Measurements from ENCODE around the gene MRM3.

MRM3 gene

DNA sequence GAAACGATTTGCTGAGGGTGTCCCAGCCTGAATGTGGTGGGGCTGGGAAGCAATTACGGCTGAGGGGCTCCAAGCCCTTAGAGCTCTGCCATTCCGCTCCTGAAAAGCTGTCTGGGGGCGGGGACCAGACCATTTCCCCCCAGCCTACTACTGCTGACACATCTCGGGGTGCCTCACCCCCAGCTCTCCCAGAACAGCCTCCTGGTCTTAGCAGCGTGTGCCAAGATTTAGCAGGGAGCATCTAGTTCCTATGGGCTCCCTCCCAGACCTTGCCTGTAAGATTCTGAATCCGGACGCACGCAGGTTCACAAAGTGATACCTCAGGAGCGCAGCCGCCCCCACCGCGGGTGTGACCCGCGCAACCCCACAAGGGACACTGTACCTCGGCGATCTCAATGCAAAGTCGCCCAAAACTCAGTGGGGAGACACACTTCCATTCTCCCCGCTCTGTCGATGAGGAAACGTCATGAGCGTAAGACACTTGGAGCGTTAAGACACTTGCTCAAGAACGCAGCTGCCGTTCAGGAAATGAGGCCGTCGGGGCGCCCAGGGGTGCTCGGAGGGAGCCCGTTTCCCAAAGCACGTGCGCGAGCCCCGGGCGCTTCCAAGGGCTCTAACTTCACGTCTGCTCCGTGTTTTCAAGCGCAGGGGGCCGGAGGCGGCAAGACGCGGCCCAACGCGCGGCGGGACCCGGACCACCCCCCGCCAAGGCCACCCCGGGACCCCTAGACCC is 30.7 kb upstream of the MRM3 start (continued):
- TF ChIP-seq ZNF37A (tag by site-specific recombination; IDR thresholded peaks at IDR 0.05) (no peak), ZNF341 (tag by site-specific recombination; IDR thresholded peaks at IDR 0.05; ENCODE audit: low read depth) (peak; percentile 36; the same call in 1 of the 2 replicates), ZNF777 (tag by site-specific recombination; IDR thresholded peaks at IDR 0.05; ENCODE audit: borderline replicate concordance) (peak; percentile 73; the same call in 1 of the 2 replicates), WT1 (tag by site-specific recombination; IDR thresholded peaks at IDR 0.05) (no peak), GLIS1 (tag by site-specific recombination; IDR thresholded peaks at IDR 0.05) (peak; percentile 72), ZNF629 (tag by site-specific recombination; IDR thresholded peaks at IDR 0.05) (0 out of 2 replicates have a peak, but pooled peaks have one; percentile 26), ZBTB10 (tag by site-specific recombination; IDR thresholded peaks at IDR 0.05) (peak; percentile 69), ZNF18 (tag by site-specific recombination; IDR thresholded peaks at IDR 0.05) (peak; percentile 49; the same call in 1 of the 2 replicates)
- TF ChIP-seq, protein P1, sequence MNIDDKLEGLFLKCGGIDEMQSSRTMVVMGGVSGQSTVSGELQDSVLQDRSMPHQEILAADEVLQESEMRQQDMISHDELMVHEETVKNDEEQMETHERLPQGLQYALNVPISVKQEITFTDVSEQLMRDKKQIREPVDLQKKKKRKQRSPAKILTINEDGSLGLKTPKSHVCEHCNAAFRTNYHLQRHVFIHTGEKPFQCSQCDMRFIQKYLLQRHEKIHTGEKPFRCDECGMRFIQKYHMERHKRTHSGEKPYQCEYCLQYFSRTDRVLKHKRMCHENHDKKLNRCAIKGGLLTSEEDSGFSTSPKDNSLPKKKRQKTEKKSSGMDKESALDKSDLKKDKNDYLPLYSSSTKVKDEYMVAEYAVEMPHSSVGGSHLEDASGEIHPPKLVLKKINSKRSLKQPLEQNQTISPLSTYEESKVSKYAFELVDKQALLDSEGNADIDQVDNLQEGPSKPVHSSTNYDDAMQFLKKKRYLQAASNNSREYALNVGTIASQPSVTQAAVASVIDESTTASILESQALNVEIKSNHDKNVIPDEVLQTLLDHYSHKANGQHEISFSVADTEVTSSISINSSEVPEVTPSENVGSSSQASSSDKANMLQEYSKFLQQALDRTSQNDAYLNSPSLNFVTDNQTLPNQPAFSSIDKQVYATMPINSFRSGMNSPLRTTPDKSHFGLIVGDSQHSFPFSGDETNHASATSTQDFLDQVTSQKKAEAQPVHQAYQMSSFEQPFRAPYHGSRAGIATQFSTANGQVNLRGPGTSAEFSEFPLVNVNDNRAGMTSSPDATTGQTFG (tag by site-specific recombination; IDR thresholded peaks at IDR 0.05; ENCODE audit: borderline replicate concordance): no peak

- H3K4me1 ChIP-seq (ENCODE audit: control insufficient read depth, insufficient read depth, low read length): peaks cover 3% of the 10 kb centered on the region; the same call in 1 of the 2 replicates
- no peaks in the 10 kb centered on the region for H3K9me3 ChIP-seq (ENCODE audit: control insufficient read depth, insufficient read depth, low read depth, low read length)
- H3K36me3 ChIP-seq (ENCODE audit: control insufficient read depth in 2 of 2, insufficient read depth in 1 of 2, low read length in 2 of 2): peaks cover 10 to 45% of the 10 kb centered on the region in 2 experiments; a peak in 2 of 3 replicates
- CTCF ChIA-PET: interaction anchor here (0.6 to 1.5 kb wide), 12 partner anchors 8 to 318 kb away, joined by 3 to 5 read pairs (median 4); partner anchors contain the start of genes NXN and VPS53
- POLR2A ChIA-PET: interaction anchor here (0.5 to 1.0 kb wide), 6 partner anchors 10 to 787 kb away, joined by 3 to 7 read pairs (median 4); no protein-coding TSS in a partner anchor
- peak within 1 kb of the TSS; percentile 65 for H3K4me3 ChIP-seq (ENCODE audit: low read depth, low read length)
- peak within 1 kb of the TSS; percentile 90 for H3K27ac ChIP-seq (ENCODE audit: extremely low read depth, low read depth, low read length)
- no peak for TF ChIP-seq HOXA7 (CRISPR knock-in tag; IDR thresholded peaks at IDR 0.05; ENCODE audit: borderline replicate concordance)
- TF ChIP-seq ZXDB (tag by site-specific recombination; IDR thresholded peaks at IDR 0.05): peak; percentile 56
- no peak for TF ChIP-seq ZNF174 (tag by site-specific recombination; IDR thresholded peaks at IDR 0.05)
- no peak for TF ChIP-seq ZNF621 (tag by site-specific recombination; IDR thresholded peaks at IDR 0.05)
- no peak for TF ChIP-seq ZNF514 (tag by site-specific recombination; IDR thresholded peaks at IDR 0.05)
- no peak for TF ChIP-seq ZNF544 (tag by site-specific recombination; IDR thresholded peaks at IDR 0.05)
- TF ChIP-seq TCF7L2 (IDR thresholded peaks at IDR 0.05; ENCODE audit: borderline replicate concordance, low read depth, low read length): no peak
- no peak for TF ChIP-seq ZNF768 (tag by site-specific recombination; IDR thresholded peaks at IDR 0.05)
- TF ChIP-seq MZF1 (tag by site-specific recombination; IDR thresholded peaks at IDR 0.05; ENCODE audit: borderline replicate concordance): no peak
- TF ChIP-seq, protein P2, sequence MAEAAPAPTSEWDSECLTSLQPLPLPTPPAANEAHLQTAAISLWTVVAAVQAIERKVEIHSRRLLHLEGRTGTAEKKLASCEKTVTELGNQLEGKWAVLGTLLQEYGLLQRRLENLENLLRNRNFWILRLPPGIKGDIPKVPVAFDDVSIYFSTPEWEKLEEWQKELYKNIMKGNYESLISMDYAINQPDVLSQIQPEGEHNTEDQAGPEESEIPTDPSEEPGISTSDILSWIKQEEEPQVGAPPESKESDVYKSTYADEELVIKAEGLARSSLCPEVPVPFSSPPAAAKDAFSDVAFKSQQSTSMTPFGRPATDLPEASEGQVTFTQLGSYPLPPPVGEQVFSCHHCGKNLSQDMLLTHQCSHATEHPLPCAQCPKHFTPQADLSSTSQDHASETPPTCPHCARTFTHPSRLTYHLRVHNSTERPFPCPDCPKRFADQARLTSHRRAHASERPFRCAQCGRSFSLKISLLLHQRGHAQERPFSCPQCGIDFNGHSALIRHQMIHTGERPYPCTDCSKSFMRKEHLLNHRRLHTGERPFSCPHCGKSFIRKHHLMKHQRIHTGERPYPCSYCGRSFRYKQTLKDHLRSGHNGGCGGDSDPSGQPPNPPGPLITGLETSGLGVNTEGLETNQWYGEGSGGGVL (tag by site-specific recombination; IDR thresholded peaks at IDR 0.05): no peak; the same call in 1 of the 2 replicates
- TF ChIP-seq ZFP37 (tag by site-specific recombination; IDR thresholded peaks at IDR 0.05): peak; percentile 94
- peak; percentile 43; the same call in 1 of the 2 replicates for TF ChIP-seq ZNF391 (tag by site-specific recombination; IDR thresholded peaks at IDR 0.05; ENCODE audit: borderline replicate concordance, low read depth)
- TF ChIP-seq ZNF175 (tag by site-specific recombination; IDR thresholded peaks at IDR 0.05): no peak
- TF ChIP-seq ZNF677 (tag by site-specific recombination; IDR thresholded peaks at IDR 0.05): 0 out of 2 replicates have a peak, but pooled peaks have one; percentile 36
Observed at GRCh38 chr17:752002-752619, 30.0 kb upstream of the MRM3 start, which contains the start of gene GEMIN4. Gene GEMIN4 (minus strand): TSS chr17:752264. CDS start chr17:752142, 122 bp downstream.

Measured in HEK293 (cell line).